Panc1 (cell line): Measurements from ENCODE around the gene LOC101059915.

Experiments used
- ATAC-seq: fragments of 200-7000 bp; cut with Tn5 transposase; 2 replicates; pipeline ENCODE4 v1.9.1; 2020; ENCODE audit warnings: mild to moderate bottlenecking, moderate library complexity
- BruUV-seq: library from RNA; stranded (reverse); fragments of 400-500 nt; replicated peaks from 2 replicates; lab custom pipeline; 2021; lab: Mats Ljungman, UMichigan
- CTCF ChIA-PET: fragments of 300-600 bp; sonication (Branson Sonifier 250); formaldehyde crosslinking; loops from one replicate; lab custom pipeline; 2022; ENCODE audit warnings: antibody characterized with exemption; lab: Charles Lee
- POLR2A ChIA-PET: fragments of 300-600 bp; sonication (Branson Sonifier 250); formaldehyde crosslinking; loops from one replicate; lab custom pipeline; 2022; ENCODE audit warnings: antibody characterized with exemption; lab: Charles Lee
- DNase-seq: peaks from one replicate; pipeline ENCODE4 v3.0.0-alpha.2; 2010; ENCODE audit warnings: low read depth, low spot score
- H3K27ac ChIP-seq: 2 replicates; pipeline ENCODE4 v1.5.1; 2011; ENCODE audit warnings: mild to moderate bottlenecking, low read length, inconsistent platforms
- H3K27me3 ChIP-seq: fragments of 200-500 bp; sonication (Bioruptor generic); 2 replicates; pipeline ENCODE4 v1.6.0; 2014; ENCODE audit warnings: low read length, inconsistent platforms; ENCODE audit not compliant: control insufficient read depth, insufficient read depth
- H3K36me3 ChIP-seq: fragments of 200-500 bp; sonication (Bioruptor generic); 2 replicates; pipeline ENCODE4 v1.5.1; 2014; ENCODE audit warnings: inconsistent platforms, mild to moderate bottlenecking, low read length, moderate library complexity; ENCODE audit not compliant: control insufficient read depth, insufficient read depth
- H3K4me1 ChIP-seq: 2 replicates; pipeline ENCODE4 v1.5.1; 2011; ENCODE audit warnings: inconsistent platforms, mild to moderate bottlenecking, low read length, moderate library complexity; ENCODE audit not compliant: control insufficient read depth, insufficient read depth
- H3K4me3 ChIP-seq, 2 experiments: 2 replicates each; pipeline ENCODE4 v1.5.1; 2011 to 2012; ENCODE audit warnings: low read depth in 2 of 2, low read length in 2 of 2, mild to moderate bottlenecking in 2 of 2, inconsistent platforms in 1 of 2, moderate library complexity in 1 of 2
- H3K9me3 ChIP-seq: fragments of 200-500 bp; sonication (Bioruptor generic); 2 replicates; pipeline ENCODE4 v1.5.1; 2014; ENCODE audit warnings: low read depth, mild to moderate bottlenecking, inconsistent platforms, low read length, moderate library complexity; ENCODE audit not compliant: control insufficient read depth, insufficient read depth
- POLR2AphosphoS5 ChIP-seq: IDR thresholded peaks from 2 replicates; pipeline ENCODE4 v1.6.1; 2012; ENCODE audit warnings: mild to moderate bottlenecking, low read depth, low read length, moderate library complexity
- SIN3A ChIP-seq: IDR thresholded peaks from 2 replicates; pipeline ENCODE4 v1.6.1; 2012; ENCODE audit warnings: low read depth, mild to moderate bottlenecking, low read length, moderate library complexity, borderline replicate concordance; ENCODE audit not compliant: insufficient read depth
- TCF7L2 ChIP-seq: IDR thresholded peaks from 2 replicates; pipeline ENCODE4 v1.6.1; 2011; ENCODE audit warnings: mild to moderate bottlenecking, low read depth, low read length, inconsistent platforms
- in situ Hi-C: cut with HindIII; loops from 2 replicates; pipeline ENCODE4 v1.10.0; 2016; ENCODE audit warnings: low sequenced_read_pairs, low pct_unique_long_range_greater_than_20kb
- intact Hi-C: fragments of 100-400 bp; cut with micrococcal nuclease; formaldehyde crosslinking; loops from one replicate; pipeline ENCODE4 v1.10.0; 2022; ENCODE audit not compliant: unreplicated experiment
- TF ChIP-seq, protein P1 (sequence below), 2 experiments: IDR thresholded peaks; 2 replicates each; pipeline ENCODE4 v1.6.1; 2011 to 2012; ENCODE audit warnings: low read depth in 2 of 2, control low read depth in 1 of 2, low read length in 1 of 2, mild to moderate bottlenecking in 1 of 2, moderate library complexity in 1 of 2; ENCODE audit not compliant: insufficient read depth in 1 of 2
- TF ChIP-seq, protein P2 (sequence below): fragments of 450-650 bp; IDR thresholded peaks from 2 replicates; pipeline ENCODE4 v1.5.1; 2017; ENCODE audit warnings: mild to moderate bottlenecking

The LOC101059915 gene

DNA sequence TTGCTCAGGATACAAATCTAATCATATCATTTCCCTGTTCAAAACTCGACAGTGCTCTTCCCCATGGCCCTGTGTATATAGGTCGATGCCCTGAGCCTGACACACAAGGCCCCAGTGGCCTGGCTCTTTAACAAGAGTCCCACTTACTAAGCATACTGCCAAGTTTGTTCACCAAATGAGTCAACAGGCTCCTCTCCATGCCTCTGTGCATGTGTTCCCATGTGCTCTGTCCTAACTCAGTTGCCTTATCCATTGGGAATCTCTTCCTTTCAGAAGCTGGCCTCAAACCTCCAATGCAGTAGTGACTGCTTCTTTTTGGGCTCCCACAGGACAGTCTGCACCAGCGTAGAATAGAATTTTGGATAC lies 30.1 kb upstream of the LOC101059915 start:
- DNase-seq: no peak
- POLR2A ChIA-PET: no interaction called here
- TF ChIP-seq, protein P1, sequence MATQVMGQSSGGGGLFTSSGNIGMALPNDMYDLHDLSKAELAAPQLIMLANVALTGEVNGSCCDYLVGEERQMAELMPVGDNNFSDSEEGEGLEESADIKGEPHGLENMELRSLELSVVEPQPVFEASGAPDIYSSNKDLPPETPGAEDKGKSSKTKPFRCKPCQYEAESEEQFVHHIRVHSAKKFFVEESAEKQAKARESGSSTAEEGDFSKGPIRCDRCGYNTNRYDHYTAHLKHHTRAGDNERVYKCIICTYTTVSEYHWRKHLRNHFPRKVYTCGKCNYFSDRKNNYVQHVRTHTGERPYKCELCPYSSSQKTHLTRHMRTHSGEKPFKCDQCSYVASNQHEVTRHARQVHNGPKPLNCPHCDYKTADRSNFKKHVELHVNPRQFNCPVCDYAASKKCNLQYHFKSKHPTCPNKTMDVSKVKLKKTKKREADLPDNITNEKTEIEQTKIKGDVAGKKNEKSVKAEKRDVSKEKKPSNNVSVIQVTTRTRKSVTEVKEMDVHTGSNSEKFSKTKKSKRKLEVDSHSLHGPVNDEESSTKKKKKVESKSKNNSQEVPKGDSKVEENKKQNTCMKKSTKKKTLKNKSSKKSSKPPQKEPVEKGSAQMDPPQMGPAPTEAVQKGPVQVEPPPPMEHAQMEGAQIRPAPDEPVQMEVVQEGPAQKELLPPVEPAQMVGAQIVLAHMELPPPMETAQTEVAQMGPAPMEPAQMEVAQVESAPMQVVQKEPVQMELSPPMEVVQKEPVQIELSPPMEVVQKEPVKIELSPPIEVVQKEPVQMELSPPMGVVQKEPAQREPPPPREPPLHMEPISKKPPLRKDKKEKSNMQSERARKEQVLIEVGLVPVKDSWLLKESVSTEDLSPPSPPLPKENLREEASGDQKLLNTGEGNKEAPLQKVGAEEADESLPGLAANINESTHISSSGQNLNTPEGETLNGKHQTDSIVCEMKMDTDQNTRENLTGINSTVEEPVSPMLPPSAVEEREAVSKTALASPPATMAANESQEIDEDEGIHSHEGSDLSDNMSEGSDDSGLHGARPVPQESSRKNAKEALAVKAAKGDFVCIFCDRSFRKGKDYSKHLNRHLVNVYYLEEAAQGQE (IDR thresholded peaks at IDR 0.05; ENCODE audit: insufficient read depth in 1 of 2, low read depth in 2 of 2, low read length in 1 of 2): no peak
- TF ChIP-seq TCF7L2 (no peak), POLR2AphosphoS5 (no peak), SIN3A (no peak)
- TF ChIP-seq, protein P2, sequence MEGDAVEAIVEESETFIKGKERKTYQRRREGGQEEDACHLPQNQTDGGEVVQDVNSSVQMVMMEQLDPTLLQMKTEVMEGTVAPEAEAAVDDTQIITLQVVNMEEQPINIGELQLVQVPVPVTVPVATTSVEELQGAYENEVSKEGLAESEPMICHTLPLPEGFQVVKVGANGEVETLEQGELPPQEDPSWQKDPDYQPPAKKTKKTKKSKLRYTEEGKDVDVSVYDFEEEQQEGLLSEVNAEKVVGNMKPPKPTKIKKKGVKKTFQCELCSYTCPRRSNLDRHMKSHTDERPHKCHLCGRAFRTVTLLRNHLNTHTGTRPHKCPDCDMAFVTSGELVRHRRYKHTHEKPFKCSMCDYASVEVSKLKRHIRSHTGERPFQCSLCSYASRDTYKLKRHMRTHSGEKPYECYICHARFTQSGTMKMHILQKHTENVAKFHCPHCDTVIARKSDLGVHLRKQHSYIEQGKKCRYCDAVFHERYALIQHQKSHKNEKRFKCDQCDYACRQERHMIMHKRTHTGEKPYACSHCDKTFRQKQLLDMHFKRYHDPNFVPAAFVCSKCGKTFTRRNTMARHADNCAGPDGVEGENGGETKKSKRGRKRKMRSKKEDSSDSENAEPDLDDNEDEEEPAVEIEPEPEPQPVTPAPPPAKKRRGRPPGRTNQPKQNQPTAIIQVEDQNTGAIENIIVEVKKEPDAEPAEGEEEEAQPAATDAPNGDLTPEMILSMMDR: no peak
- Histone ChIP-seq H3K4me3 (no peak overlapping the region), H3K4me1 (no peaks in the 10 kb centered on the region), H3K27ac (no peak overlapping the region), H3K9me3 (no peaks in the 10 kb centered on the region), H3K36me3 (no peaks in the 10 kb centered on the region), H3K27me3 (no peaks in the 10 kb centered on the region)
- peak; percentile 56; the same call in 1 of the 2 replicates for ATAC-seq
- no TSS peak for BruUV-seq
- CTCF ChIA-PET: no interaction called here
- in situ Hi-C loops: no loop called here
- intact Hi-C loops: no loop called here

DNA sequence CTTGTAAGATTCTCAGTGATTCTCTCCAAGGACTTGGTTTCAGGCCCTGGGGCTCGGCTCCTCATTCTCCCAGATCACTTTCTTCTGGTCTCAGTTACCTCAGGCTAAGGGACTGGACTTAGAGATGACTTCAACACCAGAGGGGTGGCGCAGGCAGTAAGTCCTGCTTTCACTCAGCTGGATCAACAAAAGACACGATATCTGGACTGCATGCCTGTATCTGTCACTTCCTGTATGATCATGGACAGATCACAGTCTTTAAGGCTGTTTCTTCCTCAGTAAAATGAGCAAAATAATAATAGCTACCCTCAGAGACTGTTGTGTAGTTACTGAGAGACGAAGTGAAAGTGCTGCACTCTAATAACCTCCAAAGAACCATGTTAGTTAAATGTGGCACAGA lies 29.5 kb upstream of the LOC101059915 start:
- TF ChIP-seq, protein P1 (IDR thresholded peaks at IDR 0.05; ENCODE audit: insufficient read depth in 1 of 2, low read depth in 2 of 2, low read length in 1 of 2): no peak
- no peak for TF ChIP-seq TCF7L2
- Histone ChIP-seq H3K27ac (no peak overlapping the region), H3K27me3 (no peaks in the 10 kb centered on the region), H3K4me1 (no peaks in the 10 kb centered on the region), H3K36me3 (no peaks in the 10 kb centered on the region), H3K4me3 (no peak overlapping the region), H3K9me3 (no peaks in the 10 kb centered on the region)
- intact Hi-C loops: no loop called here
- DNase-seq (no peak), ATAC-seq (0 out of 2 replicates have a peak, but pooled peaks have one; percentile 17)
- in situ Hi-C loops: no loop called here
- BruUV-seq: no TSS peak
- POLR2A ChIA-PET: no interaction called here
- CTCF ChIA-PET: no interaction called here
